ENCODE data around the gene SLC16A8.

- no peak for TF ChIP-seq CTCF (IDR thresholded peaks at IDR 0.05)
- TF ChIP-seq EZH2 (IDR thresholded peaks at IDR 0.05) = no peak
Observed at GRCh38 chr22:38067028-38067415, 17.0 kb downstream of the SLC16A8 start.
